Stimulated activated CD8-positive, alpha-beta memory T cell treated with anti-CD3 and anti-CD28 coated beads, Interleukin-7, amount 100 ng/mL, for 48 hours (primary cell): ENCODE data around the gene ABCA2.

ENCODE experiments used
- DNase-seq, 2 donors: peaks; one replicate each; pipeline ENCODE4 v3.0.0-alpha.2; 2020; ENCODE audit warnings: low read depth in 1 of 2; ENCODE audit errors: extremely low read depth in 1 of 2

Gene ABCA2

DNA sequence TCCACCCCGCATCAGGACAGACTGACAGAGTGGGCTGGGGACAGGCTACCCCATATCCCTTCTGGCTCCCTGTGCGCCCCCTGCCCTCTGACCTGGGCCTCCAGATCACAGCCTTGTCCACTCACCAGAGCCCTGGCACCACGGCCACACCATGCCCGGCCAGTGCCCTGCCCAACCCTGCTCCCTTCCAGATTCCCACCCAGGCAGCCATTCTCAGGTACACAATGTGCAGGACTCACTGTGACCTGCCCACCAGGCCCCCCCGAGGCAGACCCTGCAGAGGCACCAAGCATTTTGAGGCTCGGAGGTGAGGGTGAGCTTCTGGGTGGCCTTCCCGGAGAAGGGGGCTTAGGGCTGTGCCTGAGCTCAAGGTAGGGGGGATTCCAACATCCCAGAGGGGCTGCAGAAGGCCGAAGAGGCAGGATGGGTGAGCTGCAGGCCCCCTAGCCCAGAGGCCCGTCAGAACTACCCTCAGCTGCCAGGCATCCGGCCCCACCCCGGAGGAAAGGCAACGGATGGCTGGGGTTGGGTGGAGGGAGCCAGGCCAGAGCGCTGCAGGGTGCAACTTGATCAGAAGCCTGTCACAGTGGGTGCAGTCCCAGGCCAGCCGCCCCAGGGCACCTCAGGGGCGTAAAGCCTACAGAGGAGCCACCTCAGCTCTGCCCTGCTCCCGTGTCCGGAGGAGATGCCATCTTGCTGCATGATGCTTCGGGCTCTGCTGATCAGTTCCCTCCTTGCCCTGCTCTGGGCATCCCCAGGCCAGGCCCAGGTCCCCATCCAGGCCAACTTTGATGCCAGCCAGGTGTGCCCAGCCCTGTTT is 45.6 kb downstream of the ABCA2 start, which contains the start of gene LCNL1:
Gene LCNL1 (plus strand): TSS at position 762 of the 820 bp plus-strand sequence. CDS start 594 bp downstream, outside the sequence.
- no peak for DNase-seq

DNA sequence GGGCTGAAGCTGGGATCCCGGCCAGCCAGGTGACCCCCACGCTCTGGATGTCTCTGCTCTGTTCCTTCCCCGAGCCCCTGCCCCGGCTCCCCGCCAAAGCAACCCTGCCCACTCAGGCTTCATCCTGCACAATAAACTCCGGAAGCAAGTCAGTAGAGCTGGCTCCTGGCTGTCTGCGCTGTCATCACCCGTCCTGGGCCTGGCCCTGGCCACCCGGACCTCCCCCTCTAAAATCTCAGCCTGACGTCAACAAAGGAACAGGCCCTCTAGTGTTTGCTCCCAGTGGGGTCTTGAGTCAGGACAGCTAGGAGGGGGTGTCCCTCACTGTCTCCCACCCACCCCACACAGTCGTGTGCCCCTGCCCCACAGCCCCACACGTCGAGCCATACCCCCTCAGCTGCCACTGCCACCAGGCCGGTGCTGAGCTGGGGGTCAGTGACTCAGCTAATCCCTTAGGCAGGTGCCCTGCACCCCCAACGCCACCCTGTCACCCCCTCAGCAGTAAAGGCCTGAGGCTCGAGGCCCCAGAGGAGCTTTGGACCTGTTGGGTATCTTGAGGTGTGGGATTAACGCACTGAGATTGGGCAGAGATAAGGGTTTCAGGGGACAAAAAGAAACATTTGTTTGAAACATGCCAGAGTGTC is 46.3 kb downstream of the ABCA2 start:
- no peak for DNase-seq

DNA sequence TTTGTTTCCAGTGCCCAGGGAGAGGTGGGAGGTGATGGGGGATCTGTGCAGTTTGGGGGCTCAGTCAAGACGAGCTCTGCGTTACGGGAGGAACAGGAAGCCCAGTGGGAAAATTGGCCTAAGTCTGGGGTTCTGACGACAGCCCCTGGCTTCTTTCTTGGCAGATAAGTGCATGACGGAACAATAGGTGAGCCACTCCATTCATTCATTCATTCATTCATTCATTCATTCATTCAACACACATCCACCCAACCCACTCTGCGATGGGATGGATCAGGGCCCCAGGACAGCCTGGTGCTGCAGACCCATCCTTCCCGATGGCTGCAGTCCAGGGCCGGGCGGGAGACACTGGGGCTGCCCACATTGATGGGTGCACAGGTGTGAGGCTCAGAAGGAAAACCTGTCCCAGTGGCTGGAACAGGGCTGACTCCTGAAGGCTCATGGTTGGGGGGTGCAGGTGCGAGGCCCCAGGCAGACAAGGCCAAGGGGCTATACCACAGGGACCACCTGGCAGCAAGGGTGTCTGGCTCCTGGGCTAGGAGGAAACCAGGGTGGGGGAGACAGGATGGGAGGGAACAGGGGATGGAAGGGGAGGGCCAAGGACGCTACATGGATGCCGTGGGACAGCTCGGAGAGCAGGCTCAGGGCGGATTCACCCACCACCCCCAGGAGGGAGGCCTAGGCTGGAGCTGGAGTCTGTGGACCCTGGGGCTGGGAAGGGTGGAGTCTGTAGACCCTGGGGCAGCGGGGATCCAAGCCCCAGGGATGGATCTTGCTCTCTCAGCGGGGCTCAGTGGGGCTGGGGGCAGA is 47.2 kb downstream of the ABCA2 start:
- DNase-seq, result no peak

DNA sequence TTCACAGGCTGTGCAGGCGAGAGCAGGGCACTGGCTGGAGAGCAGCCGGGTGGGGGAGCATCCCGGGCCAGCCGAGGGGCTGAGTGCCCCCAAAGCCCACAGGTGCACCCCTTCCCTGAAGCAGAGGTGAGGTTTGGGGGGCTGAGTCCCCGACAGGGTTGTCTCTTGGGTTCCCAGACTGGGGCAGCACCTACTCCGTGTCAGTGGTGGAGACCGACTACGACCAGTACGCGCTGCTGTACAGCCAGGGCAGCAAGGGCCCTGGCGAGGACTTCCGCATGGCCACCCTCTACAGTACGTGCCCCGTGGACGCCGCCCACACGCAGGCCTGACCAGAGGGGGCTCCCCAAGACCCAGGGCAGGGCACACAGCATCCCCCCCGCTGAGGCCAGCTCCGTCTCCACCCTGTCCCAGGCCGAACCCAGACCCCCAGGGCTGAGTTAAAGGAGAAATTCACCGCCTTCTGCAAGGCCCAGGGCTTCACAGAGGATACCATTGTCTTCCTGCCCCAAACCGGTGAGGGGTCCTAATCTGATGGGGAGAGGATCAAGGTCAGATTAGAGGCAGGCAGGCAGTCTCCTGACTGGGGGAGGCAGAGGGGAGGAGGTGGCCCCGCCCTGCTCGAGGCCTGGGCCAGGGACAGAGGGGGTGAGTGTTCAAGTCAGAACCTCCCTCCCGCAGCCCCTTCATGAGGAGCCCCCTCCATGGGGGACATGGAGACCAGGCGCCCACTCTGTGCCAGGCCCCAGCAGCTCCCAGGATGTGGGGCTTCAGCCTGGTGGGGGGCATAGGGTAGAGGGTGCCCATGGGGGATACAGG is 48.1 kb downstream of the ABCA2 start:
- no peak for DNase-seq

DNA sequence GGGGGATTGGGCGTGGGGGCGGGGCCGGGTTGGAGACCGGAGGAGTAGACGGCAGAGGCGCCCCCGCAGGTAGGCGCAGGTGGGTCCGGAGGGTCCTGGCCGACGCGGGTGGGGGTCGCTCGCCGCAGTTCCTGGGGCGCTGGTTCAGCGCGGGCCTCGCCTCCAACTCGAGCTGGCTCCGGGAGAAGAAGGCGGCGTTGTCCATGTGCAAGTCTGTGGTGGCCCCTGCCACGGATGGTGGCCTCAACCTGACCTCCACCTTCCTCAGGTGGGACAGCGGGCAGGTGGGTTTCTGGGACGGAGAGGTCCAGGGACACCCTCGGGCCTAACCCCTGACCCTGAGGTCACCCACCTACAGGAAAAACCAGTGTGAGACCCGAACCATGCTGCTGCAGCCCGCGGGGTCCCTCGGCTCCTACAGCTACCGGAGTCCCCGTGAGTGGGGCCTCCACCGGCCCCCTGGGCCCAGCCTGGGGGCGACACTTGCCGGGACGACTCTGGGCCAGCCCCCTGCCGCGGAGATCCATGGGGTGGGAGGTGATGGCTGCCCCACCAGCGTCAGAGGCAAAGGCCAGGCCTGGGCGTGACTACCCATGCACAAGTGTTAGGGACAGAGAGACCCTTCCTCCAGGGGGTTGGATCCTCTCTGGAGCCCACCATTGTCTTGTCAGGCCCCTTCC is 49.0 kb downstream of the ABCA2 start:
- DNase-seq, result no peak

DNA sequence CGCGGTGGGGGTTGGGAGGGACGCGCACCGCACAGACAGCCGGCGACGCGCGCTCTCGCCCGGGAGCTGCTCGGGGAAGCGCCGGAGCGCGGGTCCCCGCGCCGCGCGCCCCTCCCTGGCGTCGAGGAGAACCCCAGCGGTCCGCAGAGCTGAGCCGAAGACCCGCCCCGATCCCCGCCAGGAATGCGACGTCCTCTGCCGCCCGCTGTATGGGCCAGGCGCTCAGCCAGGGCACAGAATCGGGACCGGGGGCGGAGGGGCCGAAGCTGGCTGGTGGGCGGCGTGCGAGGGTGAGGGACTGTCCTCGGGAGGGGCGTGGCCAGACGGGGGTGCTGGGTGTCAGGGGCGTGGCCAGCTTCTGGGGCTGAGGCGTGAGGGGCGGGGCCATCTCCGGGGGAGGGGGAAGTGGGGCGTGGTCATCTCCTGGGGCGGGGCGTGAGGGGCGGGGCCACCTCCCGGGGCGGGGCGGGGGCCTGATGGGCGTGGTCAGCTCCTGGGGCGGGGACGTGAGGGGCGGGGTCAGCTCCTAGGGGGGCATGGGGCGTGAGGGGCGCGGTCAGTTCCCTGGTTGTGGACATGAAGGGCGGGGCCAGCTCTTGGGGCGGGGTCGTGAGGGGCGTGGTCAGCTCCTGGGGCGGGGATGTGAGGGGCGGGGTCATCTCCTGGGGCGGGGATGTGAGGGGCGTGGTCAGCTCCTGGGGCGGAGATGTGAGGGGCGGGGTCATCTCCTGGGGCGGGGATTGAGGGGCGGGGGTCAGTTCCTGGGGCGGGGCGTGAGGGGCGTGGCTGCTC is 49.8 kb downstream of the ABCA2 start:
- peak in 1 of 2 donors; percentile 54 for DNase-seq

DNA sequence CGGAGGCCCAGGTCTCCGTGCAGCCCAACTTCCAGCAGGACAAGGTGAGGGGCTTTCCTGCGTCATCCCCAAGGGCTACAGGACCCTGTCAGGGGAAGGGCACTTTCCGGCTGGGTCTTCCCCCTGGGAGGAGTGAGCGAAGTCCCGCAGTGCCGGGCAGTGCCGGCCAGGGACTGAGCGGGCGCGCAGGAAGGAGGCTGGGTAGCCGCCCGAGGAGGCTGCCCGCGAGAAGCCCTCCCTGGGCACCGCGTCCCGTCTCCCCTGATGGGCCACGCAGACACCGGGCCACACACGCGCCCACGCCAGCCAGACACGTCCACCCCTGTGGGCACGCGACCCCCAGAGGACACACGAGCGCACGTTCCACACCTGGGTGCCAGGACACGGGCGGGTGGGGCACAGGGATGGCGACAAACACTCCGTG is 50.4 kb downstream of the ABCA2 start:
- DNase-seq, result no peak

DNA sequence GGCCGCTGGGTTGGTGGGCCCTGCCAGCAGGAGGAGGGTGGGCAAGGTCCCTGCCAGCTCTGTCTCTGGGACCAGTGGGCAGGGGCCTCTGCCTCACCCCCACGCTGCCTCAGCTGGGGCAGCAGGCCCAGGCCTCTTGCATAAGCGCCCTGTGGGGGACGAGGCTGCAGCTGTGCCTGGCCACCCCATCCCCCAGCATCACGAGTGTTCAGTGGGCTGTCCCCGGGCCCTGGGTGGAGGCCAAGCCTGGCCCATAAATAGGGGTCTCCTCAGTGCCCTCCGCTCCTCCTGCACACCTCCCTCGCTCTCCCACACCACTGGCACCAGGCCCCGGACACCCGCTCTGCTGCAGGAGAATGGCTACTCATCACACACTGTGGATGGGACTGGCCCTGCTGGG is 50.8 kb downstream of the ABCA2 start, which contains the start of gene PTGDS:
Gene PTGDS (plus strand): TSS at position 282 of the 400 bp plus-strand sequence. CDS start 75 bp downstream, at position 357.
- no peak for DNase-seq

DNA sequence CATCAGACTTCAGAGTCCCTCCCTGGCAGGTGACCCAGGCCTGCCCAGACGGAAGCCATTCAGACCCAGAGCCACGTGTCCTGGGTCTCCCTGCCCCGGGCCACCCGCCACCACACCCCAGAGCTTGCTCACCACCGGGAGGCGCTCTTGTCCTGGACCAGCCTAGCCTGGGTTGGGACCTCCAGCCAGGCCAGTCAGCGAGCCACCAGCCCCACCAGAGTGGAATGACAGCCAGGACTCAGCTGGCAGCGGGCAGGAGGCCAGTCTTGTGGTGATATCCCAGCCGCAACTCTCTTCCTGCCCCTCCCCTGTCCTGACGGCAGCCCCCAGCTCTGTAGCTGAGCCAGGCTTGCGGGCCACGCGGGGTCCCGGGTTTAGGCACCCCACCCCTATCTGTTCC is 52.4 kb downstream of the ABCA2 start:
- no peak for DNase-seq

DNA sequence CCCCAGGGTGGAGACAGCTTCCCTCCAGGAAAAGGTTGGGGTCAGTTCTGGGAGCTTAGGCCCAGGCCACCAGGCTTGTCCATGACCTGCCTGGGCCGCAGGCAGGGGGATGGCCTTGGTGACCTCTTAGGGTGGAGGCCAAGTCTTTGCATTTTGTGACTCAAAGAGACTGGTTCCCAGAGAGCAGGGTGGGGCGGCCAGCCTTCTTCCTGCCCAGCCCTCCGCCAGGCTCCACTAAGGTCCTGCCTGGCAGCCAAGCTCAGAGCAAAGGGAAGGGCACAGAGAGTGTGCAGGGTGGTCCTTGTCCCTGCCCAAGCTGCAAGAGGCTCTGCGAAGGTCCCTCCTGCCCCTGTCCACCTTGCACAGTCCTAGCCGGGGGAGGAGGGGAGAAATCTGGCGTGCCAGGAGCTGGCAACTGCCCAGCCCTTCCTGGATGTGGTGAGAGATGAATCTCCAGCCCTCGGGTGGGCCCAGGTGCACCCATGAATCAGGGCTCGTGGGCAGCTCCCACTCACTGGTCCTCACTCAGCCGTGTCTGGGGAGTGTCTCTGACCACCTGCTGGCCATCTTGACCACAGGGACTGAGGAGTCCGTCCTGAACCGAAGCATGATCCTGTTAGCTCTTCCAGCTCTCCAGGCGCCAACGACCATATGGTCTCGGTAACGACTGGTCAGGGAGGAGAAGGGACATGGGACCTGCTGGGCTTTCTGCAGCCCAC is 53.1 kb downstream of the ABCA2 start:
- no peak for DNase-seq

DNA sequence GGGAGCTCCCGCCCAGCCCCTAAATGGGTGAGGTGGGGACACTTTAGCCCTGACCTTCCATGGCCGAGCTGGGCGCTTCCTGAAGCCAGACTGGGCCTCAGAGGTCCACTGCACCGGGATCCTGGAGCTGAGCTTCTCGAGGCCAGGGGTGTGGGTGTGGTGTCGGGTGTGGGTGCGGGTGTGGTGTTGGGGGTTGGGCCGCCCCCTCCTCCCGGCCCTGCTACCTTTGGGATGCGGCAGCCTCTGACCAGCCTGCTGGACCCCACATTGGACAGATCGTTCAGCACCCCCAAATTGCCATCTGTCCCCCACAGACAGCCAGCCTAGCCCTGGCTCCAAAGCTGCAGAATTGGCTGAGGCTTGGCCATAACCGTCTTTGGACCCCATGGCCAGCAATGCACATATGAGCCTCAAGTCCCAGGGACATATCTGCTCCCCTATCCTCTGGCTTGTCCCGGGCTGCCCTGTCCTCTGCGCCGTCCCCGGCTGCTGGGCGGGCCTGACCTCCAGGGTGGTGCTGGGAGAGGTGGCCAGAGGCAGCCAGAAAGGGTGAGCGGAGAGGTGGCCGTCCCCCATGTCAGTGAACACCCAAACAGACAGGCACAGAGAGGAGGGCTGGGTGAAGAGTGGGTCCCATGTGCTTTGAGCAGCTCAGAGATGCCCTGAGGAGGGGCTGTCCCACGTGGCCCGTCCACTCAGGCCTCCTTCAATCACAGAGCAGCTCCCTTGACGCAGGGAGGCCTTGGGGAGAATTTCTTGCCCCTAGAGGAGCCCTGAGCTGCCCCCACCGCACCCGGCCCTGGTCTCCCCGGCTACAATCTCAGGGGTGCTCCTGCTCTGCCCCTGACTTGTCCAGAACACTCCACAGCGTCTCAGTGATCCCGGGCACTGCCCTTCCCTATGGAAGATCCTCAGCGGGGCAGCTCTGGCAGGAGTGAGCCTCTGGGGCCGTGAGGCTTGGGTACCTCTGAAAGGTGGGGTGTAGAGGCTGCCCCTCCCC is 54.1 kb downstream of the ABCA2 start:
- DNase-seq, result no peak

DNA sequence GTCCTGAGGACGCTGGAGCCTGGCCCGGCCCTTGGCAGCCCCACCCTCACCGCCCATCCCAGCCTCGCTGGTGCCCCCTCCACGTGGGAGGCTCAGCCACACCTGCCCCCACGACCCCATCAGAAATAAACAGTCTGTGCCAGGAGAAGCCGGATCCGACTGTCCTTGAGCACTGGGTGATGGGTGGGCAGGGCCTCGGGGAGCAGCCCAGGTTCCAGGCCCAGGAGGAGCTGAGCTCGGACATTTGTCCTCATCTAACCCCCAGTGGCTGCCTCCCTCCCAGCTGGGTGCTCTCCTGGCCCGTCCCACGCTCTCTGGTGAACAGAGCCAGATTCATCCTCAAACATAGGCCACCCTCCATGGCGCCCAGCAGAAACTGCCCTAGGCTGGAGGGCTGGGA is 55.3 kb downstream of the ABCA2 start:
- no peak for DNase-seq

DNA sequence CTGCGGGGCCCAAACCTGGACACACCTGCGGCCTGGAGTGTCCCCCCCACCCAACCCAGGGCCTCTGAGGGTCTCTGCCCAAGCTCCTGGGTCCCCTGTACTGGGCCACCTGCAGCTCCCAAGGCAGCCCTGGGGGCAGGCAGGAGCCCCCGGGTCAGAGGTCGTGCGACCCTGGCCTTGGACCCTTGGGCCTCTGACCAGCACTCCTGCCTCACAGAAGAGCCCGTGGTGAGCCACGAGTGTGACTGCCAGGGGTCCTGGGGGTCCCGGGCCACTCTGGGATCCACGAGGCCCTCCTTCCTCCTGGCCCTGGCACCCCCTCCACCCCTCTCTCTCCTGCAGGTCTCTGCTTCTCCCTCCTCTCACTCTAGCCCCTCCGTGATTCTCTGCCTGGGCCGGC is 55.7 kb downstream of the ABCA2 start:
- DNase-seq, result no peak

DNA sequence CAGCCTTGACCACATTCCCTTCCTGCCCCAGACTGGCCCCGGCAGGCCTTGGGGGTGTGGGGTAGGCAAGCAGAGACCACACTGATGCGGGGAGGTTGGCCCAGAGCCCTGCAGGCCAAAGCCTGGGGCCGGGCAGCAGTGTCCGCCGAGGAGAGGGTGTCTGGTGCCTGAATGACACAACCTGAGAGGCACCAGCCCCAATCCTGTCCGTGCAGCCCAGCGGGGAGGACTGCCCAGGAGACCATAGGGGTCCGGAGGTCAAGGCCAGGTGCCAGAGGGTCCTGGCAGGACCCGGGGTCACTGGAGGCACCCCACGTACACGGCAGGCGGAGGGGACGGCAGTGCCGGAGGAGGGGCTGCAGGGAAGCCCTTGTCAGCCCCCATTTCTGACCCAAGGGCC is 56.3 kb downstream of the ABCA2 start:
- DNase-seq, result no peak

DNA sequence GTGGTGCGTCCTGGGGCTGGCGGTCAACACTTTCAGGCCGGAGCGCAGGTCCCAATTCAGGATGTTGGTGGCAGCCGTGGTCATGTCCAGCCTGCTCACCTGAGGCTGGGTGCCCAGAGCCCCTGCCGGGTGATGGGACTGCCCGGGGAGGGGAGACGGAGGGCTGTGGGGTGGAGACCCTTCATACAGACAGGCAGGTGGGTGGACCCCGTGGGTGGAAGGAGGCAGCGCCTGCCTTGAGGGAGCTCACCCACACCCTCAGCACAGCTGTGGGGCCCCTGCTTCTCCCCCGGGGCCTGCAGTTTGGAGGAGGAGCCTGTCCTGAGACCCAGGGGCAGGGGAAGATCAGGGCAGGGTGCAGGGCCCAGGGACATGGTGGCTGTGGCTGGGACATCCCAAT is 57.7 kb downstream of the ABCA2 start:
- no peak for DNase-seq

DNA sequence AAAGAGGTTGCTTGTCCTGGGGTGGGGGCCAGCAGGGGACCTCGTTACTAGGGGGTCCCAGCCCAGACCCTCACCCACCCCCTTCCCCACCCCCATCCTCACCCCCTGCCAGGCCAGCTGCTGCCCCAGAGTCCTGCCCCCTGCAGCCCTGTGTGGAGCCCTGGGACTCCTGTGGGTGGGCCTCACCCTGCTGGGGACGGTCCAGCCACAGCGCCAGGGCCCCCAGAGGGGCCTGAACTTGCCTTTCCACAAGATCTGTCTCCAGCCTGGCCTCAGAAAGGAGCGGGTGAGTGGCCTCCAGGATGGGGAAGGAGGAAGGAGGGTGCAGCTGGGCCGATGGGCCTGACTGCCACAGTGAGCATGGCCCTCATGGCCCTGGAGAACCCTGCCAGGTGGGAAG is 58.3 kb downstream of the ABCA2 start:
- no peak for DNase-seq

DNA sequence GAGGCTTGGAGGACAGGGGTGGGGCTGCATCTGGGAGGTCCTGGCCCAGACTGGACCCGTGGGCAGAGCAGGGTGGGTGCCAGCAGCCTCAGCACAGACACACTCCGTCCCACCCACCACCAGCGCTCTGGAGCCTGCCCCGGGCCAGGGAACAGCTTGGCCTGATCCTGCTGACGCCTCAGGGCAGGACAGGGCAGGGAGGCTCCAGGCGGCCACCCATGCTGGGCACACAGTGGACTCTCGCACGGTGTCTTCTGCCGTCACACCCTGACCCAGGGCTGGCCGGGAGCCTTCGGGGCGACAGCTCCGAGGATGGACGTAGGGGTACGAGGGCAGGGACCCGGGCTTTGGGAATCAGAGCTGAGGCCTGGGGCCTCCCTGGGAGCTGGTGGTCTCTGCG is 58.9 kb downstream of the ABCA2 start:
- no peak for DNase-seq
